Bronchial epithelial cell (primary cell): ENCODE data around the gene DIRAS3. TPM values are rescaled to one million over a fixed set of nuclear protein-coding genes. Genes with fewer than 3 reads are reported as not detected.

ENCODE experiments used
- DNase-seq: peaks from one replicate; pipeline ENCODE4 v3.0.0-alpha.2; 2010; ENCODE audit warnings: low read depth
- FAIRE-seq: peaks from 2 replicates; lab custom pipeline; 2011; peaks lifted over from hg19 to GRCh38; lab: Jason Lieb, UNC
- H3K27me3 ChIP-seq: 2 replicates; pipeline ENCODE4 v1.5.1; 2011; ENCODE audit warnings: low read length; ENCODE audit not compliant: control insufficient read depth, insufficient read depth
- H3K36me3 ChIP-seq: 2 replicates; pipeline ENCODE4 v1.5.1; 2011; ENCODE audit warnings: low read length; ENCODE audit not compliant: control insufficient read depth, insufficient read depth
- H3K4me3 ChIP-seq: 2 replicates; pipeline ENCODE4 v1.5.1; 2011; ENCODE audit warnings: mild to moderate bottlenecking, low read depth, low read length, control low read depth
- CTCF ChIP-seq: IDR thresholded peaks from 2 replicates; pipeline ENCODE4 v1.5.1; 2011; ENCODE audit warnings: mild to moderate bottlenecking, moderate library complexity, low read length, control low read depth, inconsistent platforms; ENCODE audit not compliant: insufficient read depth, severe bottlenecking
- total RNA-seq: library from RNA; depleted of rRNA; stranded (reverse); fragments of >200 nt; gene quantifications from 2 replicates; pipeline ENCODE4 v1.2.1, GENCODE V29; 2014

The DIRAS3 gene
- total RNA-seq, 1 donor from 2014 or later, result under 0.01 TPM

GRCh38 chr1:68024635-68025338 is 25.6 kb downstream of the DIRAS3 start:
- H3K4me3 ChIP-seq, result no peak overlapping the region
- no peak for TF ChIP-seq CTCF
- DNase-seq, result no peak
- no peaks in the 10 kb centered on the region for H3K27me3 ChIP-seq
- H3K36me3 ChIP-seq, result no peaks in the 10 kb centered on the region
- FAIRE-seq, result no peak

- no peak for FAIRE-seq
- no peak for TF ChIP-seq CTCF
- no peak for DNase-seq
These were observed 34.0 kb downstream of the DIRAS3 start for GRCh38 chr1:68016381-68016780.

DNA sequence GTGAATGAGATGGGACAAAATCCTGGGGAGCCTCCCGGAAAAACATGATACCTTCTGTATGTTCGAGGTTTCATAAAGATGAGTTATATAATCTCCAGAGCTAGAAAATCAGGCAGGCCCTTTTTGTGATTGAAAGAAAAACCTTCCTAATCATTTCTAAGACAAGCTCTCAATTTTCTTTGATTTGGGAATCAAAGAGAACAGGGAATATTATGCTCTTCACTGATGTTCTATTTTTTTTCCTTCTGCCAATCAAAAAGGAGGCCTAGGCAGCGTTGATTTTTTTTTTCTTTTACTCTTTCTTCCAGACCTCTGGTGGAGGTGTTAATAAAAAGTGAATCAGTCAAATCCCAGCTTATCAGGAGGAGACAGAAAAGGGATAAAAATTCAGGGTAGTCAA is 34.5 kb downstream of the DIRAS3 start:
- Histone ChIP-seq H3K36me3 (no peaks in the 10 kb centered on the region), H3K27me3 (no peaks in the 10 kb centered on the region), H3K4me3 (no peak overlapping the region)
- FAIRE-seq (no peak), DNase-seq (no peak)
- no peak for TF ChIP-seq CTCF

More at GRCh38 chr1:68016381-68016780, 34.0 kb downstream of the DIRAS3 start:
- H3K36me3 ChIP-seq, result no peaks in the 10 kb centered on the region
- H3K4me3 ChIP-seq, result no peak overlapping the region
- H3K27me3 ChIP-seq, result no peaks in the 10 kb centered on the region

- no peak for DNase-seq
- H3K4me3 ChIP-seq, result no peak overlapping the region
- no peak for TF ChIP-seq CTCF
- no peaks in the 10 kb centered on the region for H3K36me3 ChIP-seq
- H3K27me3 ChIP-seq, result no peaks in the 10 kb centered on the region
- no peak for FAIRE-seq
These were observed 35.1 kb downstream of the DIRAS3 start for GRCh38 chr1:68015369-68015768.

DNA sequence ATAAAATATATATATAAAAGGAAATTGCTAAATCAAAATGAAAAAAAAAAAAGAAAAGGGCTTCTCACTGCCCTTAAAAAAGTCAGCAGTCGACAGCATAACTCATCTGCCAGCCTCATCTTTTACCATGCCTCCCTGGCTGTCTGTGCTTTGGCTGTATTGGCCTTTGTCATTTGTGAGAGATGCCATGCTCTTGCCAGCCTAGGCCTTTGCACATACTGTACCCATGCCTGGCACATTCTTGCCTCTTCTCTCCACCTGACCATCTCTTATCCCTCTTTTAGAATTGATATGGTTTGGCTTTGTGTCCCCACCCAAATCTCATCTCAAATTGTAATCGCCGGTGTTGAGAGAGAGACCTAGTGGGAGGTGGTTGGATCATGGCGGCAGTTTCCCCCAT is 37.1 kb downstream of the DIRAS3 start:
- Histone ChIP-seq H3K27me3 (no peaks in the 10 kb centered on the region), H3K4me3 (no peak overlapping the region), H3K36me3 (no peaks in the 10 kb centered on the region)
- FAIRE-seq (no peak), DNase-seq (no peak)
- no peak for TF ChIP-seq CTCF
